Muscle layer of colon (tissue), 2 donors: ENCODE results near the gene TWIST1.
A peak's percentile ranks its signal among the peaks of the same experiment; 100 is the strongest.

ENCODE experiments used
- H3K27ac ChIP-seq: one replicate; pipeline ENCODE4 v1.7.0; 2013; ENCODE audit warnings: low read depth, mild to moderate bottlenecking, low read length, moderate library complexity
- H3K27me3 ChIP-seq, 2 donors: one replicate each; pipeline ENCODE4 v1.7.0; 2013; ENCODE audit warnings: low read length in 2 of 2, mild to moderate bottlenecking in 2 of 2; ENCODE audit not compliant: insufficient read depth in 2 of 2, control insufficient read depth in 1 of 2
- H3K36me3 ChIP-seq: one replicate; pipeline ENCODE4 v1.7.0; 2013; ENCODE audit warnings: mild to moderate bottlenecking, low read length; ENCODE audit not compliant: insufficient read depth
- H3K4me1 ChIP-seq: one replicate; pipeline ENCODE4 v1.7.0; 2013; ENCODE audit warnings: mild to moderate bottlenecking, low read length; ENCODE audit not compliant: insufficient read depth
- H3K4me3 ChIP-seq, 2 donors: one replicate each; pipeline ENCODE4 v1.7.0; 2013; ENCODE audit warnings: low read length in 2 of 2, low read depth in 1 of 2, mild to moderate bottlenecking in 1 of 2, moderate library complexity in 1 of 2
- H3K9ac ChIP-seq: one replicate; pipeline ENCODE4 v1.7.0; 2013; ENCODE audit warnings: low read length
- H3K9me3 ChIP-seq: one replicate; pipeline ENCODE4 v1.7.0; 2013; ENCODE audit warnings: mild to moderate bottlenecking, low read length
- donor health status: abdominal sarcoma.
- donor health status: Adenocarcinoma of cecum.

Gene TWIST1

GRCh38 chr7:19117091-19117869 is at the start of gene TWIST1:
Gene TWIST1, minus strand, starts transcription at chr7:19117636. Its CDS starts 315 bp downstream, at chr7:19117321.
- no peak within 1 kb of the TSS for H3K27ac ChIP-seq

DNA sequence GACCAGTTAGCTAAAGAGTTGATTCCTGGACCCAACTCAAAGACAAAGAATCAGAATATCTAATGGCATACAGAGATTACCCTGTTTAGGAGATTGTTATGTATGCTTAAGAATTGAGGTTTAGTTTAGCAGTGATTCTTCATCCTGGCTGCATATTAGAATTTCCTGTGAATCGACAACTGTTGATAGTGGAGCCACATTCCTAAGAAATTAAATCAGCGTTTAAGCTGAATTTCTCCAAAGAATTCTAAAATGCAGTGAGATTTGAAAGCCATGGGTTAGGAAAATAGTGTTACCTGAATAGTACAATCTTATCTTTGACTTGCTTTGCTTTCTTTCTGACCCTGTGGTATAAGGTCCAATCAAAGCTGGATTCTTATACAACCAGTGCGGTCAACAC is 44.2 kb upstream of the TWIST1 start:
- Histone ChIP-seq H3K4me1 (no peaks in the 10 kb centered on the region), H3K9me3 (no peaks in the 10 kb centered on the region), H3K36me3 (no peaks in the 10 kb centered on the region), H3K27ac (no peak overlapping the region), H3K27me3 (no peaks in the 10 kb centered on the region), H3K9ac (no peak overlapping the region), H3K4me3 (no peak overlapping the region)

More at GRCh38 chr7:19117091-19117869, at the start of gene TWIST1:
- Histone ChIP-seq H3K36me3 (no peaks in the 10 kb centered on the region), H3K9me3 (no peaks in the 10 kb centered on the region), H3K9ac (no peak within 1 kb of the TSS), H3K27me3 (peaks cover 28 to 51% of the 10 kb centered on the region in 2 donors), H3K4me1 (peaks cover 12% of the 10 kb centered on the region), H3K4me3 (peak within 1 kb of the TSS; percentile 66 to 77)

DNA sequence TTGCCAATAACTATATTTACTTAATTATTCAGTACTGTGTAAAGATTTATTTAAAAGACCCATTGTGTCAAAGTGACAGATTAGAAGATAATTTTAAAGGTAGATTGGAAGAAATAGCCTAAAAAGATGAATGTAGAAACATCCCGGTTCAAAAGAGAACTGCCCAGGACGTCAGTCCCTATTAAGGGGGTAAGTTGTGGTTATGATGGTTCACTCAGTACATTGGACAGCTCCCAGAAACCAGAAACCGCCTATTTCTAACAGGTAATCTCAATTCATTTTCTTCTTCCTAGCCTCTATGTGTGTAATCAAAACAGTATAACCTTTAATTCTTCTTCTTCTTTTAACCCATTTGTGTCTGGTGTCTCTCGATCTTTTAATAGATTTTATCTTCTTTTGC is 29.3 kb upstream of the TWIST1 start:
- Histone ChIP-seq H3K4me3 (no peak overlapping the region), H3K27ac (no peak overlapping the region), H3K4me1 (peaks cover 9% of the 10 kb centered on the region), H3K27me3 (peaks cover 21 to 26% of the 10 kb centered on the region in 2 donors), H3K9ac (no peak overlapping the region), H3K36me3 (no peaks in the 10 kb centered on the region), H3K9me3 (no peaks in the 10 kb centered on the region)

DNA sequence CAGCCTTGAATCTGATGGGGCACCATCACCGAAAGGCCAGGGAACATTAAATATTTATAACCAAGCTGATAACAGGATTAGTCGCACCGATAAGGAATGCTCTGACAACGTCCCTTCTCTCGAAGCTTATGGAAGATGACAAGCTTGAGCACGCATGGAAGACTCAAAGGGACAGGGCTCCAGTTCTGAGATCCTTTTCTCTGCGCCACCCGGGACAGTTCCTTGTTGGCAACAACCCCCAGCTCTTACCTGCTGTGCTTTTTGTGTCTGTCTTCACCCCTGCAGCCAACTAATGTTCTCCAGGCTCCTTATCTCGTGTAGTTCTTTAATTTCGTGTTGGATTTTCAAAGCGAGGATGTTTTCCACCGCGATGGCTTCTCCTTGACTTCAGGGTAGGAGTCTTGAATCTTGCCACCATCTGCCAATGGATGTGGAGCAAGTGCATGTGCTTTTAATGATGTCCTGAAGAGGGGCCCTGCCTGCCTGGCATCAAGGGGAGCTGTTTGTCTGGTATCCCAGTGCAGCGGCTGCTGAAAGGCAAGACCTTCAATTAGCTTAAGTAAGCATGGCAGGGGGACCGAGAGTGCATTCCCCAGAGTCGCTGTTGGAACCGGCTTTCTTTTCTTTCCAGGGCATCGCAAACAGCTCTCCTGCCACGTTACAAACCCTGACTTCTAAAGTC is 28.1 kb upstream of the TWIST1 start:
- no peak overlapping the region for H3K4me3 ChIP-seq
- H3K9ac ChIP-seq, result no peak overlapping the region
- H3K27ac ChIP-seq, result no peak overlapping the region
- H3K4me1 ChIP-seq, result peaks cover 9% of the 10 kb centered on the region
- H3K27me3 ChIP-seq, result peaks cover 21 to 26% of the 10 kb centered on the region in 2 donors
- no peaks in the 10 kb centered on the region for H3K36me3 ChIP-seq
- H3K9me3 ChIP-seq, result no peaks in the 10 kb centered on the region

GRCh38 chr7:19144661-19145433 is 27.4 kb upstream of the TWIST1 start, which contains the start of gene FERD3L:
Gene FERD3L, minus strand, starts transcription at chr7:19145421. Its CDS starts 59 bp downstream, at chr7:19145362.
- Histone ChIP-seq H3K4me3 (peak within 1 kb of the TSS in 1 of 2 donors; percentile 23), H3K27ac (no peak within 1 kb of the TSS), H3K27me3 (peaks cover 21 to 26% of the 10 kb centered on the region in 2 donors), H3K36me3 (no peaks in the 10 kb centered on the region), H3K4me1 (peaks cover 9% of the 10 kb centered on the region), H3K9me3 (no peaks in the 10 kb centered on the region), H3K9ac (no peak within 1 kb of the TSS)

DNA sequence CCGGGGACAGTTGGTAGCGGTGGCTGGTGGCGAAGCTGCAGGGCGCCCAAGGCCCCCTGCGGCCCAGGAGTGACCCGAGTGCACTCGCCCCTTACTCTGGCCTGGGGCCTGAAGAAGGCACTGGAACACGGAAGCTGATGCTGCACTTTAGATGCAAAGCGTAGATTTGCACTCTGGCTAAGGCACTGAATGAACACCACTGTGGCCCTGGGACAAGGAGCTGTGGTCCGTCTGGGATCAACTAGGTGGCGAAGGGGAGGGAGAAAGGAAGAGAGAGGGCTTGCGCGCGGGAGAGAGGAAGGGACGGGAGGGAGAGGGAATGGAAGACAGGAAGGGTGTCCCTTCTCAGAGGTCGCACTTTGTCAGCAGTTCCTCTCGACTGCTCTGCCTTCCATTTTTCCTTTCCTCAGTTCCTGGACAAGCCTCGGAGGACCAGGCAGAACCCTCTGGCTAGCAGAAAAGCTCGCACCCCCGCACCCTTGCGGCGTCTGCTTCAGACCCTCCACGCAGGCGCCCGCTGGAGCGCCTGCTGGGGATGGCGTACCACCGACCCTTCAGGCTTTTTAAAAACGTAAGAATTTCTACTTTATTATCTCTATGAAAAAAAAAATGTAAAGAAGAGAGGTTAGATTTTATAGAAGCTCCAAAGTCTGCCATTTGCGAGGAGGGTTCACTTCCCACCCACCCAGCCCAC is 26.6 kb upstream of the TWIST1 start:
- peaks cover 21 to 26% of the 10 kb centered on the region in 2 donors for H3K27me3 ChIP-seq

GRCh38 chr7:19139706-19140327 is 22.4 kb upstream of the TWIST1 start:
- Histone ChIP-seq H3K4me1 (peaks cover 2% of the 10 kb centered on the region), H3K36me3 (no peaks in the 10 kb centered on the region), H3K4me3 (no peak overlapping the region), H3K9ac (no peak overlapping the region), H3K27ac (no peak overlapping the region), H3K9me3 (no peaks in the 10 kb centered on the region), H3K27me3 (peaks cover 10 to 11% of the 10 kb centered on the region in 2 donors)

More for the DNA sequence above, 26.6 kb upstream of the TWIST1 start:
- H3K4me3 ChIP-seq, result peak overlapping the region in 1 of 2 donors; percentile 18
- H3K4me1 ChIP-seq, result peaks cover 9% of the 10 kb centered on the region
- H3K9me3 ChIP-seq, result no peaks in the 10 kb centered on the region
- H3K9ac ChIP-seq, result no peak overlapping the region
- H3K27ac ChIP-seq, result no peak overlapping the region
- H3K36me3 ChIP-seq, result no peaks in the 10 kb centered on the region

GRCh38 chr7:19133886-19134285 is 16.4 kb upstream of the TWIST1 start:
- no peaks in the 10 kb centered on the region for H3K36me3 ChIP-seq
- no peak overlapping the region for H3K9ac ChIP-seq
- H3K27me3 ChIP-seq, result no peaks in the 10 kb centered on the region
- no peak overlapping the region for H3K4me3 ChIP-seq
- H3K27ac ChIP-seq, result no peak overlapping the region
- no peaks in the 10 kb centered on the region for H3K9me3 ChIP-seq
- no peaks in the 10 kb centered on the region for H3K4me1 ChIP-seq

DNA sequence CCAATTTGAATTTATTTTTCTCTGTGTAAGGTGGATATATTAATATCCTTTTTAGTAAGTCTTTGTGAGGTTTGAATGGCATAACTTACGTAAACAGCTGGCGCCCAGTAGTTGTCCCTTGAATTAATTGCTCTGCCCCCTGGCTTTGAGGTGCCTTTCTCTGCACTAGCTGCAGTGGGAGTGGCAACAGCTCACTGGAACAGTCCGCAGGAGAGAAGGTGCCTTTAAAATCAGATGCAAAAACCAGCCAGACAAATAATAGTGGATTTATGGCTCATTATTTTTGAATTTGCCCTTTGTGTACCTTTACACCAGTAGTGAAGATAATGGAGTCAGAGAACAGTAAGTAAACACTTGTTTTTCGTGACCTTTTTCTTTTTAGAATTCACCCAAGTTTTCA is 16.0 kb upstream of the TWIST1 start:
- Histone ChIP-seq H3K9me3 (no peaks in the 10 kb centered on the region), H3K36me3 (no peaks in the 10 kb centered on the region), H3K27ac (no peak overlapping the region), H3K27me3 (no peaks in the 10 kb centered on the region), H3K9ac (no peak overlapping the region), H3K4me1 (no peaks in the 10 kb centered on the region), H3K4me3 (no peak overlapping the region)

GRCh38 chr7:19128856-19129255 is 11.4 kb upstream of the TWIST1 start:
- no peak overlapping the region for H3K9ac ChIP-seq
- no peaks in the 10 kb centered on the region for H3K36me3 ChIP-seq
- no peak overlapping the region for H3K4me3 ChIP-seq
- H3K4me1 ChIP-seq, result no peaks in the 10 kb centered on the region
- H3K27me3 ChIP-seq, result no peaks in the 10 kb centered on the region
- no peak overlapping the region for H3K27ac ChIP-seq
- H3K9me3 ChIP-seq, result no peaks in the 10 kb centered on the region
